ENCODE results near the gene DNAJC24. TPM values are rescaled to one million over a fixed set of nuclear protein-coding genes. Genes with fewer than 3 reads are reported as not detected.

Gene DNAJC24
- total RNA-seq, 2 donors from 2014 or later = 8.8 to 23.2 TPM

- no peak overlapping the region for H3K4me3 ChIP-seq
- no peaks in the 10 kb centered on the region for H3K27me3 ChIP-seq (replicated peaks; ENCODE audit: insufficient read depth)
- no peak for DNase-seq (ENCODE audit: low spot score)
- no peak overlapping the region for H3K27ac ChIP-seq
- intact Hi-C loops (cut with DNase I) = no loop called here
- WGBS = 75% methylated on average over 3 of the region's 3 CpGs
- H3K9me3 ChIP-seq = no peaks in the 10 kb centered on the region
- no peaks in the 10 kb centered on the region for H3K36me3 ChIP-seq
- no peaks in the 10 kb centered on the region for H3K4me1 ChIP-seq (replicated peaks)
- TF ChIP-seq CTCF (IDR thresholded peaks at IDR 0.05) (no peak), POLR2AphosphoS5 (IDR thresholded peaks at IDR 0.05) (no peak), POLR2A (IDR thresholded peaks at IDR 0.05) (no peak)
Observed at GRCh38 chr11:31414338-31414737, 44.7 kb downstream of the DNAJC24 start.

DNA sequence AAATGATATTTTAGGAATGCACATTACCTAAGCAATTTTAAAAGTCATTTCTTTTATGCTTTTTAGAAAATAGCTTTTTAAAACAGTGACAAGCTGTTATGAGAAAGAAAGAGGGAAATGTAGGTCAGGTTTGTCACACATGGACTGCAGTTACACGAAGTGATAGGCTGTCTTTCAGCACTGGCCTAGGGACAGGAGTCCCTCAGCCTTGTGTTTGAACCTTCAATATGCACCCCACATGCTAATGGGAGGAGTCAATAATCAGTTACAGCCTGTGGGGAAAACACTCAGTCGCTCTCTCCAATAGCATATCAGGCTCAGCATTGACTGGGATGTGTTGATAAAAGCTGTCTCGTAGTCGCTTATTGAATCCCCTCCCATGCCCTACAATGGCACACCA is 45.8 kb downstream of the DNAJC24 start:
- Histone ChIP-seq H3K4me1 (replicated peaks) (no peaks in the 10 kb centered on the region), H3K27ac (no peak overlapping the region), H3K9me3 (no peaks in the 10 kb centered on the region), H3K27me3 (replicated peaks; ENCODE audit: insufficient read depth) (no peaks in the 10 kb centered on the region), H3K4me3 (no peak overlapping the region), H3K36me3 (no peaks in the 10 kb centered on the region)
- intact Hi-C loops (cut with DNase I) = no loop called here
- no peak for TF ChIP-seq POLR2AphosphoS5 (IDR thresholded peaks at IDR 0.05)
- TF ChIP-seq CTCF (IDR thresholded peaks at IDR 0.05) = no peak
- no peak for TF ChIP-seq POLR2A (IDR thresholded peaks at IDR 0.05)
- DNase-seq (ENCODE audit: low spot score) = no peak
- 70% methylated on average over 4 of the region's 4 CpGs for WGBS

DNA sequence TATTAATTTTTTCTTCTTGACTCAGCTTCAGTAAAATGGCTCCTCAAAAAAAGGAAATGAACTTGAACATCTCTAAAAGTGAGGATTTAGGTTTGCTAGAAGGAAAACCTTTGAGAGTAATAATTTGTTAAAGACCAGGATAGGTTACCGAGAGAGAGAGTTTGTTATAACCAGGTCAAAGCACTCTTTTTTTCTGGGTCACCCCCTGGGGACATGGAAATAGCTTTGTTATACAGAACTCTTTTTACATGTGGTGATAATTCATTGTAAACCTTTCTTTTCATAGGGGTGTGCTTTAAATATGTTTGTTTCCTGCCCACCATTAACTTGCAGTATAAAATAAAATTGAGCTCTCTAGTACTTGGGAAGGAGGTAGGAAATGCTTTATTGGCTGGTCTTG is 47.7 kb downstream of the DNAJC24 start:
- H3K27ac ChIP-seq = no peak overlapping the region
- no peak for TF ChIP-seq CTCF (IDR thresholded peaks at IDR 0.05)
- no peak for TF ChIP-seq POLR2AphosphoS5 (IDR thresholded peaks at IDR 0.05)
- no peak for TF ChIP-seq POLR2A (IDR thresholded peaks at IDR 0.05)
- H3K36me3 ChIP-seq = no peaks in the 10 kb centered on the region
- no peaks in the 10 kb centered on the region for H3K9me3 ChIP-seq
- H3K27me3 ChIP-seq (replicated peaks; ENCODE audit: insufficient read depth) = no peaks in the 10 kb centered on the region
- H3K4me1 ChIP-seq (replicated peaks) = no peaks in the 10 kb centered on the region
- DNase-seq (ENCODE audit: low spot score) = no peak
- intact Hi-C loops (cut with DNase I) = no loop called here
- no peak overlapping the region for H3K4me3 ChIP-seq
- 80% methylated on average over 1 of the region's 1 CpG for WGBS

DNA sequence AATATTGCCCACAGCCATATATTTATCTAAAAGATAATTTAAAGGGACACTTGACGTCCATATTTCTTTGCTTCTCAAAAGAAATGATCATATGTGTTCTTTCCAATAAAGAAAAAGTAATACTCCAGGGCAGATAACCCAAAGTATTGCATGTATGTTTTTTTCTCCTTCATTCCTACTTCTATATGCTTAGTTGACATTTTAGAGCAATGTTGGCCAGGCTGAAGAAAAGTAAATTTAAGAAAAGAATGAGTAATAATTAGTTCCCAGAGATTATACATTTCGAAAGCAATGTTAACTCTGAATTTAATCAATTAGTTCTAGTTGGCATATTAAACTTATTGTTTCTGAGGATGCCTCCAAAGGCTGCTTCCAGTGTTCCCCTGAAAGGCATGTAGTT is 48.2 kb downstream of the DNAJC24 start:
- H3K27ac ChIP-seq = no peak overlapping the region
- no peaks in the 10 kb centered on the region for H3K27me3 ChIP-seq (replicated peaks; ENCODE audit: insufficient read depth)
- 95% methylated on average over 2 of the region's 2 CpGs for WGBS
- H3K4me1 ChIP-seq (replicated peaks) = no peaks in the 10 kb centered on the region
- H3K4me3 ChIP-seq = no peak overlapping the region
- no peak for DNase-seq (ENCODE audit: low spot score)
- H3K36me3 ChIP-seq = no peaks in the 10 kb centered on the region
- intact Hi-C loops (cut with DNase I) = no loop called here
- no peak for TF ChIP-seq CTCF (IDR thresholded peaks at IDR 0.05)
- no peak for TF ChIP-seq POLR2AphosphoS5 (IDR thresholded peaks at IDR 0.05)
- TF ChIP-seq POLR2A (IDR thresholded peaks at IDR 0.05) = no peak
- H3K9me3 ChIP-seq = no peaks in the 10 kb centered on the region

DNA sequence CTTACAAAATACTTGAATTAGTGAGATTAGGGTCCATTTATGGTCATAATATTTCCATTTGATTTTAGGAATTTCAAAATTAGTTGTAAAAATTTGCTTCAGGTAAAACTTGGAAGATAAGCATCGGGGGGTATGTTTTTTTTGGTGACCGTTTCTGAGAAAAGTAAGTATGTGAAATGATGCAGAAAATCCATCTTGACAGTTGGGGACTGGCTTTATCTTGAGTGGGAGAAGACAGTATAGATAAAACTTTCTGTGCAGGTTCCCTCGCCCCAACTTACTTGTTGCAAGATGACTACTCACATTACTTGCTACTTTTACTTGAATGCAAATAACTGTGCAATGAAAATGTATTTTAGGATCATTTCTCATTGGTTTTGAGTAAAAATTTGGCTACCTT is 49.5 kb downstream of the DNAJC24 start:
- no peaks in the 10 kb centered on the region for H3K4me1 ChIP-seq (replicated peaks)
- intact Hi-C loops (cut with DNase I) = no loop called here
- no peak overlapping the region for H3K4me3 ChIP-seq
- no peak overlapping the region for H3K27ac ChIP-seq
- no peaks in the 10 kb centered on the region for H3K27me3 ChIP-seq (replicated peaks; ENCODE audit: insufficient read depth)
- TF ChIP-seq POLR2AphosphoS5 (IDR thresholded peaks at IDR 0.05) (no peak), CTCF (IDR thresholded peaks at IDR 0.05) (no peak), POLR2A (IDR thresholded peaks at IDR 0.05) (no peak)
- DNase-seq (ENCODE audit: low spot score) = no peak
- no peaks in the 10 kb centered on the region for H3K36me3 ChIP-seq
- 90% methylated on average over 3 of the region's 3 CpGs for WGBS
- H3K9me3 ChIP-seq = no peaks in the 10 kb centered on the region

All from prostate gland (tissue), 2 donors.